Panc1 (cell line): ENCODE results near the gene FKBP2.

Source experiments
- POLR2AphosphoS5 ChIP-seq: IDR thresholded peaks from 2 replicates; pipeline ENCODE4 v1.6.1; 2012; ENCODE audit warnings: mild to moderate bottlenecking, low read depth, low read length, moderate library complexity
- SIN3A ChIP-seq: IDR thresholded peaks from 2 replicates; pipeline ENCODE4 v1.6.1; 2012; ENCODE audit warnings: low read depth, mild to moderate bottlenecking, low read length, moderate library complexity, borderline replicate concordance; ENCODE audit not compliant: insufficient read depth
- TCF7L2 ChIP-seq: IDR thresholded peaks from 2 replicates; pipeline ENCODE4 v1.6.1; 2011; ENCODE audit warnings: mild to moderate bottlenecking, low read depth, low read length, inconsistent platforms
- TF ChIP-seq, protein P1 (sequence below): fragments of 450-650 bp; IDR thresholded peaks from 2 replicates; pipeline ENCODE4 v1.5.1; 2017; ENCODE audit warnings: mild to moderate bottlenecking
- TF ChIP-seq, protein P2 (sequence below), 2 experiments: IDR thresholded peaks; 2 replicates each; pipeline ENCODE4 v1.6.1; 2011 to 2012; ENCODE audit warnings: low read depth in 2 of 2, control low read depth in 1 of 2, low read length in 1 of 2, mild to moderate bottlenecking in 1 of 2, moderate library complexity in 1 of 2; ENCODE audit not compliant: insufficient read depth in 1 of 2

DNA sequence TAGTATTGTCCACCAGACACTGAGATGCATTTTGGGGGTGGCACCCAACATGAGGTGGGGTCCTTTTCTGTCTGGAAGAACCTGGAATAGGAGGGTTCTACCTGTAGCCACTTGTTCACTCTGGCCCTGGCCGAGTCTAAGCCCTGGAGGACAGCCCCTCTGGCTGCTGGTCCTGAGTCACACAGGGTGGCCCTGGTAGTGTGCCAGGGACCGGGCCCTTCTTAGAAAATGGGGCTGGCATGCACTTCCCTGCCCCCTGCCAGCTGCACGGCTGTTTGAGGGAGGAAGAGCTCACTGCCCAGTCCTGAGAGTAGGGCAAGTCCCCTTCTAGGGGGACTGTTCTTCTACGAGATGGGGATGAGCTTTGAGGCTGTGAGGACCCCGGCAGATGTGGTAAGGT, 12.6 kb downstream of the FKBP2 start:
- TF ChIP-seq, protein P1, sequence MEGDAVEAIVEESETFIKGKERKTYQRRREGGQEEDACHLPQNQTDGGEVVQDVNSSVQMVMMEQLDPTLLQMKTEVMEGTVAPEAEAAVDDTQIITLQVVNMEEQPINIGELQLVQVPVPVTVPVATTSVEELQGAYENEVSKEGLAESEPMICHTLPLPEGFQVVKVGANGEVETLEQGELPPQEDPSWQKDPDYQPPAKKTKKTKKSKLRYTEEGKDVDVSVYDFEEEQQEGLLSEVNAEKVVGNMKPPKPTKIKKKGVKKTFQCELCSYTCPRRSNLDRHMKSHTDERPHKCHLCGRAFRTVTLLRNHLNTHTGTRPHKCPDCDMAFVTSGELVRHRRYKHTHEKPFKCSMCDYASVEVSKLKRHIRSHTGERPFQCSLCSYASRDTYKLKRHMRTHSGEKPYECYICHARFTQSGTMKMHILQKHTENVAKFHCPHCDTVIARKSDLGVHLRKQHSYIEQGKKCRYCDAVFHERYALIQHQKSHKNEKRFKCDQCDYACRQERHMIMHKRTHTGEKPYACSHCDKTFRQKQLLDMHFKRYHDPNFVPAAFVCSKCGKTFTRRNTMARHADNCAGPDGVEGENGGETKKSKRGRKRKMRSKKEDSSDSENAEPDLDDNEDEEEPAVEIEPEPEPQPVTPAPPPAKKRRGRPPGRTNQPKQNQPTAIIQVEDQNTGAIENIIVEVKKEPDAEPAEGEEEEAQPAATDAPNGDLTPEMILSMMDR = no peak
- TF ChIP-seq SIN3A = no peak
- no peak for TF ChIP-seq POLR2AphosphoS5
- no peak for TF ChIP-seq TCF7L2
- TF ChIP-seq, protein P2, sequence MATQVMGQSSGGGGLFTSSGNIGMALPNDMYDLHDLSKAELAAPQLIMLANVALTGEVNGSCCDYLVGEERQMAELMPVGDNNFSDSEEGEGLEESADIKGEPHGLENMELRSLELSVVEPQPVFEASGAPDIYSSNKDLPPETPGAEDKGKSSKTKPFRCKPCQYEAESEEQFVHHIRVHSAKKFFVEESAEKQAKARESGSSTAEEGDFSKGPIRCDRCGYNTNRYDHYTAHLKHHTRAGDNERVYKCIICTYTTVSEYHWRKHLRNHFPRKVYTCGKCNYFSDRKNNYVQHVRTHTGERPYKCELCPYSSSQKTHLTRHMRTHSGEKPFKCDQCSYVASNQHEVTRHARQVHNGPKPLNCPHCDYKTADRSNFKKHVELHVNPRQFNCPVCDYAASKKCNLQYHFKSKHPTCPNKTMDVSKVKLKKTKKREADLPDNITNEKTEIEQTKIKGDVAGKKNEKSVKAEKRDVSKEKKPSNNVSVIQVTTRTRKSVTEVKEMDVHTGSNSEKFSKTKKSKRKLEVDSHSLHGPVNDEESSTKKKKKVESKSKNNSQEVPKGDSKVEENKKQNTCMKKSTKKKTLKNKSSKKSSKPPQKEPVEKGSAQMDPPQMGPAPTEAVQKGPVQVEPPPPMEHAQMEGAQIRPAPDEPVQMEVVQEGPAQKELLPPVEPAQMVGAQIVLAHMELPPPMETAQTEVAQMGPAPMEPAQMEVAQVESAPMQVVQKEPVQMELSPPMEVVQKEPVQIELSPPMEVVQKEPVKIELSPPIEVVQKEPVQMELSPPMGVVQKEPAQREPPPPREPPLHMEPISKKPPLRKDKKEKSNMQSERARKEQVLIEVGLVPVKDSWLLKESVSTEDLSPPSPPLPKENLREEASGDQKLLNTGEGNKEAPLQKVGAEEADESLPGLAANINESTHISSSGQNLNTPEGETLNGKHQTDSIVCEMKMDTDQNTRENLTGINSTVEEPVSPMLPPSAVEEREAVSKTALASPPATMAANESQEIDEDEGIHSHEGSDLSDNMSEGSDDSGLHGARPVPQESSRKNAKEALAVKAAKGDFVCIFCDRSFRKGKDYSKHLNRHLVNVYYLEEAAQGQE (IDR thresholded peaks at IDR 0.05; ENCODE audit: insufficient read depth in 1 of 2, low read depth in 2 of 2, low read length in 1 of 2) = no peak
